Measurements from ENCODE around the gene OCA2.

DNA sequence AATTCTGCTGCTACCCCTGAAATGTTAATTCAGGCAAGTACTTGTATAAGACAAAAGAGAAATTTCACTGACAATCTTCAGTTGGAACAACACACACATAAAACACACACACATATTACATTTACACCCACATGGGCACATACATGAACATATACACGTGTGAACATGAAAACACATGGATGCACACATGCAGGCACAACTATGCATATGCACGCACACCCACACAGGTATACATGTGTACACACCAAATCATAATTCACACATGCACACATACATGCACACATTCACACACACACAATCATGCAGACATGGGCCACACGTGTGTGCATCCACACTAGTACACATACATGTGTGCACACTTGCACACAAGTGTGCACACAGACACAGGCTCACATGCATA is 277.8 kb downstream of the OCA2 start:
- TF ChIP-seq, protein P1, sequence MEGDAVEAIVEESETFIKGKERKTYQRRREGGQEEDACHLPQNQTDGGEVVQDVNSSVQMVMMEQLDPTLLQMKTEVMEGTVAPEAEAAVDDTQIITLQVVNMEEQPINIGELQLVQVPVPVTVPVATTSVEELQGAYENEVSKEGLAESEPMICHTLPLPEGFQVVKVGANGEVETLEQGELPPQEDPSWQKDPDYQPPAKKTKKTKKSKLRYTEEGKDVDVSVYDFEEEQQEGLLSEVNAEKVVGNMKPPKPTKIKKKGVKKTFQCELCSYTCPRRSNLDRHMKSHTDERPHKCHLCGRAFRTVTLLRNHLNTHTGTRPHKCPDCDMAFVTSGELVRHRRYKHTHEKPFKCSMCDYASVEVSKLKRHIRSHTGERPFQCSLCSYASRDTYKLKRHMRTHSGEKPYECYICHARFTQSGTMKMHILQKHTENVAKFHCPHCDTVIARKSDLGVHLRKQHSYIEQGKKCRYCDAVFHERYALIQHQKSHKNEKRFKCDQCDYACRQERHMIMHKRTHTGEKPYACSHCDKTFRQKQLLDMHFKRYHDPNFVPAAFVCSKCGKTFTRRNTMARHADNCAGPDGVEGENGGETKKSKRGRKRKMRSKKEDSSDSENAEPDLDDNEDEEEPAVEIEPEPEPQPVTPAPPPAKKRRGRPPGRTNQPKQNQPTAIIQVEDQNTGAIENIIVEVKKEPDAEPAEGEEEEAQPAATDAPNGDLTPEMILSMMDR (IDR thresholded peaks at IDR 0.05) = no peak
- TF ChIP-seq EP300 (IDR thresholded peaks at IDR 0.05) (no peak), POLR2A (IDR thresholded peaks at IDR 0.05) (no peak), POLR2AphosphoS5 (IDR thresholded peaks at IDR 0.05) (no peak)
